Measurements from ENCODE around the gene CENPS.

Gene CENPS

DNA sequence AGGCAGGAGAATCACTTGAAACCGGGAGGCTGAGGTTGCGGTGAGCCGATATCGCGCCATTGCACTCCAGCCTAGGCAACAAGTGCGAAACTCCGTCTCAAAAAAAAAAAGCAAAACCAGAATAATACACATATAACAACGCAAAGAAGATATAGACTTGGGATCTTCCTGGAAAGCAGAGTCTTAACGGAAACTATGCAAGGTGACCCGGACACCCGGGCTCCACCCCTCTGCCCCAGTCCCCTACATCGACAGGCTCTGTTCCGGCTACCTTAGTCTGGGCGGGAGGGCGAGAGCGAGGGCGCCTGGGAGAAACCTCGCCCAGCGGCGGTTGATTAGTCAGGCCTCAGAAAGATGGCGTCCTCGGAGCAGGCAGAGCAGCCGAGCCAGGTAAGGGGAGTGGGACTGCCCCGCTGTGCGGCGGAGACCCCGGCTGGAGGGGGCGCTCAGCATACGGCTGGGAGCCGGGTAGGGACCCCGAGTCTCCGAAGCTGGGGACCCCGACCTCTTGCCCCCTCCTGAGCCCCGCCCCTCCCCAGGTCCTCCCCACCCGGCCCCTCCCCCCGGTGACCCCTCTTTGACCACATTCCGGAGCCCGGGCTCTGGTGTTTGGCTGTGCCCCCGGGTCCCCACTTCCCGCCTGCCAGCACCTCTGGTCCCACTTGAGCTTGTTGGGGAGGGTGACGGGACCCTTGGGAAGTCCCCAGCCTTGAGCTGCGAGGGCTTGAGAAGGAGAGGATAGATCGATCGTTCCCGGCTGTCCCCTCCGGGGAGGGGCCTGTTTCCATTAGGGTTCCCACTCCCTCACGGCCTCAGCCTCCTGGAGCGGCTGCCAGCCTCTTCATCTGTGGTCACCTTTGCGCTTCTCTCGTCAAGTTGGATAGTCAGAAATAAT, 44.6 kb downstream of the CENPS start, which contains the start of gene PEX14:
TSS of gene PEX14 (plus strand) at position 338 of the 895 bp plus-strand sequence. CDS start at position 355, 17 bp downstream.
- H3K4me3 ChIP-seq (ENCODE audit: control insufficient read depth, low read depth, low read length), result peak within 1 kb of the TSS; percentile 99
- DNase-seq (ENCODE audit: low read depth), result no peak

GRCh38 chr1:10475510-10475909, 45.3 kb downstream of the CENPS start:
- DNase-seq (ENCODE audit: low read depth), result no peak
- peak overlapping the region; percentile 99 for H3K4me3 ChIP-seq (ENCODE audit: control insufficient read depth, low read depth, low read length)
- no peak for TF ChIP-seq CTCF (IDR thresholded peaks at IDR 0.05; ENCODE audit: control insufficient read depth, insufficient read depth, low read depth, low read length, missing control alignments)

More for the DNA sequence above, 44.6 kb downstream of the CENPS start, which contains the start of gene PEX14:
- TF ChIP-seq CTCF (IDR thresholded peaks at IDR 0.05; ENCODE audit: control insufficient read depth, insufficient read depth, low read depth, low read length, missing control alignments), result no peak

DNA sequence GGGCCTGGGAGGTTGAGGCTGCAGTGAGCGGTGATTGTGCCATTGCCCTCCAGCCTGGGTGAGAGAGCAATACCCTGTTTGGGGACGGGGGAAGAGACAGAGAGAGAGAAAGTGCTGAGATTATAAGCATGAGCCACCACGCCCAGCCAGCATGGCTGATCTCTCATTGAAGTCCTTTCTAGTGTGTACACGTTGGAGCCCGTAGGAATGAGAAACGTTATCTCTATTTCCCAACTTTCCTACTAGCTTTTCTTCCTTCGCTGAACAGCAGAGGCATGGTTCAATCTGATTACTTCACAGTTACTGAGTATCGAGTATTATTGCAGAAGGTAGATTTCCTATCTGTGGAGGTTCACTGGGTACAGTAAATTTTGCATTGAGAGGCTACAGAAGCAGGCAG, 49.1 kb downstream of the CENPS start:
- DNase-seq (ENCODE audit: low read depth), result no peak
- TF ChIP-seq CTCF (IDR thresholded peaks at IDR 0.05; ENCODE audit: control insufficient read depth, insufficient read depth, low read depth, low read length, missing control alignments), result no peak
- no peak overlapping the region for H3K4me3 ChIP-seq (ENCODE audit: control insufficient read depth, low read depth, low read length)

- DNase-seq (ENCODE audit: low read depth), result no peak
- TF ChIP-seq CTCF (IDR thresholded peaks at IDR 0.05; ENCODE audit: control insufficient read depth, insufficient read depth, low read depth, low read length, missing control alignments), result no peak
- H3K4me3 ChIP-seq (ENCODE audit: control insufficient read depth, low read depth, low read length), result no peak overlapping the region
Observed at GRCh38 chr1:10480614-10481013, 50.4 kb downstream of the CENPS start.

DNA sequence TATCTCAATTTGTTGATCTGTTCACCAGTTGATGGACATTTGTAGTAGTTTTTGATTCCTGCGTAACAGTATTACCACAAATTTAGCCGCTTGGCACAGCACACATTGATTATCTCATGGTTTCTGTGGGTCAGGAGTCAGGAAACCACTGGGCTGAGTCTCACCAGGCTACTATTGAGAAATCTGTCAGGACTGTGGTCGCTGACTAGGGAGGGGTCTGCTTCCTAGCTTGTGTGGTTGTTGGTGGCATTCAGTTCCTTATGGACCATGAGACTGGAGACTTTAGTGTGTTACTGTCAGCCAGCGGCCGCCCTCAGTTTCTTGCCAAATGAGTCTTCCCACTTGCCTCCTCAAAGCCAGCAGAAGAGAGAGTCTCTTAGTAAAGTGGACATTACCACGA, 54.3 kb downstream of the CENPS start:
- no peak for TF ChIP-seq CTCF (IDR thresholded peaks at IDR 0.05; ENCODE audit: control insufficient read depth, insufficient read depth, low read depth, low read length, missing control alignments)
- DNase-seq (ENCODE audit: low read depth), result no peak
- H3K4me3 ChIP-seq (ENCODE audit: control insufficient read depth, low read depth, low read length), result no peak overlapping the region

- no peak for TF ChIP-seq CTCF (IDR thresholded peaks at IDR 0.05; ENCODE audit: control insufficient read depth, insufficient read depth, low read depth, low read length, missing control alignments)
- H3K4me3 ChIP-seq (ENCODE audit: control insufficient read depth, low read depth, low read length), result no peak overlapping the region
- DNase-seq (ENCODE audit: low read depth), result no peak
Observed at GRCh38 chr1:10489291-10490055, 59.2 kb downstream of the CENPS start.

All from AG09309 (cell line).